ENCODE results near the gene EP300.
"Not testable (repeated sequence)": the region's sequence is repeated elsewhere in the genome, so short reads cannot be mapped to it uniquely, and the experiment has no call there.

Gene EP300

DNA sequence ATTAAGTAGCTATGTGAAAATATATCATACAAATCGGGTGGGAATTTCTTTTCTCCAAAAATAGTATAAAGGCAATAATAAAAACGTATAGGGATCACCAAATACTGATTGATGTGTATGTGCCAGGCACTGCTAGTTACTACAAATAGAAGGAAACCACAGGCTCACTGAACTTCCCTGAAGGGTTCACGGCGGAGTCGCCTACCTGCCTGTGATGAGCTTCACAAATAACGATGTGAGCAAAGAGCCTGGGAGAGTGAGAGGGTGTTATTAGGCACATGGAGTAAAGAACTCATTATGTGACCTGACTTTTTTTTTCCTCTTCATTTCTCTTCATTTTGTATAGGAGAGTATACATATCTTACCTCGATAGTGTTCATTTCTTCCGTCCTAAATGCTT, 76.8 kb downstream of the EP300 start:
- DNase-seq: no peak

DNA sequence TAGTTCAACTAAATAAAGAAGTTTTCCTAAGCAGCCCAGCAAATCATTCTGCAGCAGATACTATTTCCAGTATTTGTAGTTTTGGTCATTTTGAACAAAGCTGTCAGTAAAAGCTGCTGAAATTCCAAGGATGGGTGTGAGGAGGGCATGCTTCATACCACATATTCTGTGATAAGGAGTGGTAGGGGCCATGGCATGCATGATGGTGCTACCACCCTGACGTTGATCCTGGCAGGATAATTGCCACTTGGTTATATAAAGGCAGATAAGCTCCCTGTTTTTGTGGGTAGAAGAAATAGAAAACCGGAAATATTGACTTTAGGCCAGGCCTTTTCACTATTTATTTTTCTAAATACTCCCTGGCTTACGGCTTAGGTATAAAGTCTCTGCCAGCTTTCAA, 79.6 kb downstream of the EP300 start:
- DNase-seq: no peak

DNA sequence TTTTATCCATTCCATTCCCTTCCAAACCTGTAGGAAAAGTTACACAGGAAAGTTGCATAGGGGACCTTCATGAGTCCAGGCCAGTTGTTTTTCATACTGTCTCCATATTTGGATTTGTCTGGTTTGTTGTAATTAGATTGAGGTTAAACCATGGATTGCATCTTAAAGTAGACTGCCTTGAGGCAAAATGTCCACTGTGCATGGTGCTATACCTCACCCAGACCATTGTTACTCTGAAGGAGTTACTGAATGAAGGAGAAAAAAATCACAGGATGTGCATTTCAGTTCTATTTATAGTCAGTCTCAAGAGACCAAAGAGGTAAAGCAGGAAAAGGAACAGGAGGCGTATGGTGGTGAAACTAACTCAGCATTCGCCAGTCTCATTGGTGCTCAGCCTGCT, 83.2 kb downstream of the EP300 start:
- DNase-seq: no peak

DNA sequence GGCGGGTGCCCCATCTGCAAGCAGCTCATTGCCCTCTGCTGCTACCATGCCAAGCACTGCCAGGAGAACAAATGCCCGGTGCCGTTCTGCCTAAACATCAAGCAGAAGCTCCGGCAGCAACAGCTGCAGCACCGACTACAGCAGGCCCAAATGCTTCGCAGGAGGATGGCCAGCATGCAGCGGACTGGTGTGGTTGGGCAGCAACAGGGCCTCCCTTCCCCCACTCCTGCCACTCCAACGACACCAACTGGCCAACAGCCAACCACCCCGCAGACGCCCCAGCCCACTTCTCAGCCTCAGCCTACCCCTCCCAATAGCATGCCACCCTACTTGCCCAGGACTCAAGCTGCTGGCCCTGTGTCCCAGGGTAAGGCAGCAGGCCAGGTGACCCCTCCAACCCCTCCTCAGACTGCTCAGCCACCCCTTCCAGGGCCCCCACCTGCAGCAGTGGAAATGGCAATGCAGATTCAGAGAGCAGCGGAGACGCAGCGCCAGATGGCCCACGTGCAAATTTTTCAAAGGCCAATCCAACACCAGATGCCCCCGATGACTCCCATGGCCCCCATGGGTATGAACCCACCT, 84.7 kb downstream of the EP300 start:
- DNase-seq: no peak

GRCh38 chr22:41177622-41178424, 85.4 kb downstream of the EP300 start:
- DNase-seq: no peak

- DNase-seq: no peak
Observed at GRCh38 chr22:41178425-41178975, 86.1 kb downstream of the EP300 start.

- DNase-seq: not testable (repeated sequence)
Observed at GRCh38 chr22:41180362-41180761, 88.0 kb downstream of the EP300 start.

GRCh38 chr22:41180926-41181325, 88.5 kb downstream of the EP300 start:
- DNase-seq: no peak

DNA sequence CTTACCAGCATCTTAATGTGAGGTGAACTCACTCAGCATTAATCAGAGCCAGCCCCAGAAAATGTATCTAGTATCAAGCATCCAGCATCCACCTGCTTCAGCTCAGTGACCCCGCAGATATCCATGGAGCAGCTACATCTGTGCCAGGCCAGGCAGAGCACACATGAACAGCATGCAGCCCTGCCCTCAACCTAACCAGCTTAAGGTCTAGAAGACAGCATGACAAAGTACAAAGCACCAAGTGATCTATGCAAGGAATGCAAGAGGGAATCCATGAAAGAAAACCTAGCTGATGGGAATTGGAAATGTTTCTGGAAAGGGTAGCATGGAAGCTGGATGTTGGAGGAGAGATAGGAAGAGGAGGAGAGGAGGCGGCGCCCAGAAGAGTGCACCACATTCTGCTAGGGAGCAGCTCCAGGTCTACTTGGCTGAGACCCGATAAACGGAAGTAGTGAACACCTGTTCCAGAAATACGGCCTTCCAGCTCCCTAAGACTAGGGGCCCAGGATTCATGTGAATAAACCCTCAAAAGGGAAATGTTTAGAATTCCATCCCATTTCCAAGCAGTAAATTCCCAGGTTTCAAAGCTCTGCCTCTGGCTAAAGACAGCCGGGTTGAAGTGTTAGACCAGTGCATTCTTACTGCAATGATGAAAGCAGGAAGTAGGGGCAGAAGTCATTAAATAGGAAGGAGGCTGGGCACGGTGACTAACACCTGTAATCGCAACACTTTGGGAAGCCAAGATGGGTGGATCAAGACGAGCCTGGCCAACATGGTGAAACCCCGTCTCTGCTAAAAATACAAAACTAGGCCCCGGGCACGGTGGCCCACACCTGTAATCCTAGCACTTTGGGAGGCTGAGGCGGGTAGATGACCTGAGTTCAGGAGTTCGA, 89.2 kb downstream of the EP300 start:
- DNase-seq: no peak

GRCh38 chr22:41184679-41185078, 92.3 kb downstream of the EP300 start:
- no peak for DNase-seq

DNA sequence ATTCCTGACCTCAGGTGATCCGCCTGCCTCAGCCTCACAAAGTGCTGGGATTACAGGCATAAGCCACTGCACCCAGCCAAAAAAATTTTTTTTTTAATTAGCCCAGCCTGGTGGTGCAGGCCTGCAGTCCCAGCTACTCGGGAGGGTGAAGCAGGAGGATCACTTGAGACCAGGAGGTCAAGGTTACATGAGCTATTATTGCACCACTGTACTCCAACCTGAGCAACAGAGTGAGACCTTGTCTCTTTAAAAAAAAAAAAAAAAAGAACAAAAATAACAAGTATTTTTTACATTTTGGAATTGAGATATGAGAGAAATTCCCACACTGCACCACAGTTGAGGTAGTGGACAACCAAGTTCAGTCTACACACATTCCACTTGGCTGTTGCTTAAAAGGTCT, 99.1 kb downstream of the EP300 start:
- no peak for DNase-seq

GRCh38 chr22:41193829-41194228, 101.4 kb downstream of the EP300 start:
- no peak for DNase-seq

GRCh38 chr22:41197038-41197972, 104.9 kb downstream of the EP300 start:
- DNase-seq: peak; percentile 76

GRCh38 chr22:41198027-41198580, 105.7 kb downstream of the EP300 start:
- DNase-seq: peak; percentile 57

DNA sequence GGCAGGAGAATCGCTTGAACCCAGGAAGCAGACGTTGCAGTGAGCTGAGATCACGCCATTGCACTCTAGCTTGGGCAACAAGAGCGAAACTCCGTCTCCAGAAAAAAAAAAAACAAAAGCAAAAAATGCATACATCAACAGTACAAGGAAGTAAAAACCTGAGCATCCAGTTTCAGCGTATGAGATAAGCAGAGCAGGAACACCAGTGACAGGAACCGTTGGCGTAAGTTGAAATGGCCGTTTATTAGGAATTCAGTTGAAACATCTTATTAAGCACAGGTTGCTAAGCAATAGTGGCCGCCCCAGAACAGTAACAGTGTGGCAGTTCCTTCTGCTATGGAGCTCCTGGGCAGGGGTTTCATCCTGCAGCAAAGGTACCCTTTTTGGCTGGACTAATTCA, 108.7 kb downstream of the EP300 start:
- DNase-seq: no peak

DNA sequence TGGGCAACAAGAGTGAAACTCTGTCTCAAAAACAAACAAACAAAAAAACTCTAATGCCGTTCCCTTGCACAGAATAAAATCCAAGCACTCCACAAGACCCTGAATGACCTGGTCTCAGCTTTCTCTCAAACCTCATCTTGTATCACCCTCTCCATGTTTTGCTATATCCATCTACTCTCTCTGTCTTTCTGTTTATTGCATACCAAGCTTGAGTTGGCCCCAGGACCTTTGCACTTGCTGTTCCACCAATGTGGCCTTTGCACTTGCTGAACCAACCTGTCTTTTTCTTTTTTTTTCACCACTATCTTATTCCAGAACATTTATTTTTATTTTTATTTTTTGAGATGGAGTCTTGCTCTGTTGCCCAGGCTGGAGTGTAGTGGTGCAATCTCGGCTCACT, 110.7 kb downstream of the EP300 start:
- no peak for DNase-seq

DNA sequence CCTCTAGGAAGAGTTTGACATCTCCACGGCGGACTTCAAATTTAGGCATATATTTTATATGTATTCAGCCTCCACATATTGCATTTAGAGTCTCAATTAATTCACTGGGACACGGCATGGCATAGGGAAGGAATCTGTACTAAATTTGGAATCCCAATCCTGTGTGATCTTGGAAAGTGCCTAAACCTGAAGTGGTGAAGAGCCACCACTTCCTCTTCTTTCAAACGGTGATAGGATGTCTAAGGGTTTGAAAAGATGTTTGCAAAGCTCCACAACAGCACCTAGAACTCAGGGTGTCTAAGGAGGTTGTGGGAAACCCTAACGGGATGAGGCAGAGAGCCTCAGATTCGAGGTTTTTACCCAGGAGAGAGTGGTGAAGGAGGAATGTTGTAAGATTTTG, 111.7 kb downstream of the EP300 start:
- no peak for DNase-seq

DNA sequence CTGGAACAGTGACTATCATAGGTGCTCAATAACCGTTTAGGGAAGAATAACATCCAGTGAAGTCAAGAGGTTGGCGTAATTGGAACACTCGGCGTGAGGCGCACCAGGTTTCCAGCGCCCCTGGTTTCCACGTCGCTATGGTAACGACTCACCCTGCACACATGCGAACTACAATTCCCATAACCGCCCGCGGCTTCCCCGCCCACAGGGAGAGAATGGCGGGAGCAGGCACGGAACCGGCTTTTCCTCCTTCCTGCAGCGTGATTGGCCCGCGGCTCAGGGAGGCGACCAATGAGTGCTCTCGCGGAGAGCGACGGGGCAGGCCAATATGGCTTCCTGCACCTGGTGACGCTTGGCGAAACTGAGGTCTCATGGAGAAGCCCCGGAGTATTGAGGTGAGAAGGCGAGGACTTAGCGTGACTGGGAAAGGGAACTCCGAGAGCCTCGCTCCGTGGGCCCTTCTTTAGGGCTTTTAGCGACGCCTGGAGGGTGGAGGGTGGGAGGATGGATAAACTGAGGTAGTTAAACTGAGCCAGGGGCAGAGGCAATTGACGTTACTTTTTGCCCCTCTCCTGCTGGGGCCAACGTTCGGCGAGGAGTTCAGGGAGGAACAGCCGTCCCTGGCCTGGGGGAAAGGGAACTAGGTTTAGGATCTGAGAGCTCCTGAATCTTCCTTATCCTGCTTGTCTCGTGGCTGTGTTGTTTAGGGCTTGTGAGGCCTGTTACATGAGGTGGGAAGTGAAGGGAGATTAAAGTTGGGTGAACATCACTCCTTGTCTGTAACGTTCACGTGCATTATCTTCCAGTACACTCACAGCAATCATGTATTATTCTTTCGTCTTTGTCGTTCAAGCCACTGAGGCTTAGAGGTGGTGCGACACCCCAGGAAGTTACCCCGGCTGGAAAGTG, 112.9 kb downstream of the EP300 start, which contains the start of gene L3MBTL2:
TSS of gene L3MBTL2 (plus strand) at position 321 of the 909 bp plus-strand sequence. CDS start at position 372, 51 bp downstream.
- DNase-seq: peak; percentile 98

DNA sequence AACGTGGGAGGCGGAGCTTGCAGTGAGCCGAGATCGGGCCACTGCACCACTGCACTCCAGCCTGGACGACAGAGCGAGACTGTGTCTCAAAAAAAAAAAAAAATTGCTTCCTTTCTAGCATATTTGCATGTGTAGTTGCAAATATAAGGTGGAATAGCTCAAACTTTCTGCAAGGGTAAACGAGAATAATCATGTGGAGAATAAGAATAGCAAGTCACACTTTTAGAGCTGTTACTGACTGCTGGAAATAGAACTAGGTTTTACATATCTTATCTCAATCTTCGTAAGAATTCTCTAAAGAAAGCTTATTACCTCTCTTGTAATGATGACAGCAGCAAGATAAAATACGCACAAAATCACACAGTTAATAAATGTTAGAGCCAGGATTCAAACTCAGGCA, 114.3 kb downstream of the EP300 start:
- no peak for DNase-seq

- DNase-seq: no peak
Observed at GRCh38 chr22:41215409-41215808, 123.0 kb downstream of the EP300 start.

- DNase-seq: no peak
Observed at GRCh38 chr22:41215926-41216325, 123.5 kb downstream of the EP300 start.

Data from hematopoietic multipotent progenitor cell treated with erythropoietin and hydrocortisone succinate and interleukin-3 and kit ligand, for 8 days (in vitro differentiated cells).